Measurements from ENCODE around the gene EWSR1. TPM values are rescaled to one million over a fixed set of nuclear protein-coding genes. Genes with fewer than 3 reads are reported as not detected.

Gene EWSR1
- total and polyA plus RNA-seq, 2 experiments from 2014 or later, result 391 to 427 TPM

DNA sequence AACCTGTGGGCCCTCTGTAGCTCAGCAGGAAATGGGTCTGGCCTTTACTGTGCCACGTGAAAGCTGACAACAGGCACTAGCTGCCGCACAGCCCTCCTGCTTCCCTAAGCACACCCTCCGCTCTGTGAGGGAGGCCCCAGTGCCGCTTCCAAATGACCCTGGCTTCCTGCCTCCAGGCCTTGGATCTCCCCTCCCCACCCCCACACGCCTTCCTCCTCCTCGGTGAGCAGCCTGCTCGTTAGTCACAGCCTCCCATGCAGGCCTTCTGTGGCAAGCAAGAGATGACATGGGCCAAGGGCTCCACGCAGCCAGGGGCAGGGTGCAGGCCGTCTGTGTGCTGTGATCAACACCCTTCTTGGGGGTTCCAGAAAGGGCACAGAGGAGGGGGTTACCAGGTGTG lies 62.7 kb downstream of the EWSR1 start (continued):
- TF ChIP-seq, protein P1, sequence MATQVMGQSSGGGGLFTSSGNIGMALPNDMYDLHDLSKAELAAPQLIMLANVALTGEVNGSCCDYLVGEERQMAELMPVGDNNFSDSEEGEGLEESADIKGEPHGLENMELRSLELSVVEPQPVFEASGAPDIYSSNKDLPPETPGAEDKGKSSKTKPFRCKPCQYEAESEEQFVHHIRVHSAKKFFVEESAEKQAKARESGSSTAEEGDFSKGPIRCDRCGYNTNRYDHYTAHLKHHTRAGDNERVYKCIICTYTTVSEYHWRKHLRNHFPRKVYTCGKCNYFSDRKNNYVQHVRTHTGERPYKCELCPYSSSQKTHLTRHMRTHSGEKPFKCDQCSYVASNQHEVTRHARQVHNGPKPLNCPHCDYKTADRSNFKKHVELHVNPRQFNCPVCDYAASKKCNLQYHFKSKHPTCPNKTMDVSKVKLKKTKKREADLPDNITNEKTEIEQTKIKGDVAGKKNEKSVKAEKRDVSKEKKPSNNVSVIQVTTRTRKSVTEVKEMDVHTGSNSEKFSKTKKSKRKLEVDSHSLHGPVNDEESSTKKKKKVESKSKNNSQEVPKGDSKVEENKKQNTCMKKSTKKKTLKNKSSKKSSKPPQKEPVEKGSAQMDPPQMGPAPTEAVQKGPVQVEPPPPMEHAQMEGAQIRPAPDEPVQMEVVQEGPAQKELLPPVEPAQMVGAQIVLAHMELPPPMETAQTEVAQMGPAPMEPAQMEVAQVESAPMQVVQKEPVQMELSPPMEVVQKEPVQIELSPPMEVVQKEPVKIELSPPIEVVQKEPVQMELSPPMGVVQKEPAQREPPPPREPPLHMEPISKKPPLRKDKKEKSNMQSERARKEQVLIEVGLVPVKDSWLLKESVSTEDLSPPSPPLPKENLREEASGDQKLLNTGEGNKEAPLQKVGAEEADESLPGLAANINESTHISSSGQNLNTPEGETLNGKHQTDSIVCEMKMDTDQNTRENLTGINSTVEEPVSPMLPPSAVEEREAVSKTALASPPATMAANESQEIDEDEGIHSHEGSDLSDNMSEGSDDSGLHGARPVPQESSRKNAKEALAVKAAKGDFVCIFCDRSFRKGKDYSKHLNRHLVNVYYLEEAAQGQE (IDR thresholded peaks at IDR 0.05; ENCODE audit: unreplicated experiment), result no peak
- TF ChIP-seq STAT1 (IDR thresholded peaks at IDR 0.05; ENCODE audit: unreplicated experiment) (no peak), CREB1 (CRISPR knock-in tag; IDR thresholded peaks at IDR 0.05; ENCODE audit: low read depth) (no peak), JUNB (IDR thresholded peaks at IDR 0.05; ENCODE audit: unreplicated experiment) (no peak), ZNF114 (CRISPR knock-in tag; IDR thresholded peaks at IDR 0.05) (no peak), EZH2phosphoT487 (IDR thresholded peaks at IDR 0.05; ENCODE audit: unreplicated experiment) (no peak), POLR2AphosphoS5 (IDR thresholded peaks at IDR 0.05; ENCODE audit: low read depth) (no peak), EZH2 (IDR thresholded peaks at IDR 0.05; ENCODE audit: low read depth, unreplicated experiment) (no peak), NANOG (IDR thresholded peaks at IDR 0.05; ENCODE audit: borderline replicate concordance) (no peak)
- TF ChIP-seq, protein P2, sequence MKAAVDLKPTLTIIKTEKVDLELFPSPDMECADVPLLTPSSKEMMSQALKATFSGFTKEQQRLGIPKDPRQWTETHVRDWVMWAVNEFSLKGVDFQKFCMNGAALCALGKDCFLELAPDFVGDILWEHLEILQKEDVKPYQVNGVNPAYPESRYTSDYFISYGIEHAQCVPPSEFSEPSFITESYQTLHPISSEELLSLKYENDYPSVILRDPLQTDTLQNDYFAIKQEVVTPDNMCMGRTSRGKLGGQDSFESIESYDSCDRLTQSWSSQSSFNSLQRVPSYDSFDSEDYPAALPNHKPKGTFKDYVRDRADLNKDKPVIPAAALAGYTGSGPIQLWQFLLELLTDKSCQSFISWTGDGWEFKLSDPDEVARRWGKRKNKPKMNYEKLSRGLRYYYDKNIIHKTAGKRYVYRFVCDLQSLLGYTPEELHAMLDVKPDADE (IDR thresholded peaks at IDR 0.05), result no peak
- TF ChIP-seq, protein P3, sequence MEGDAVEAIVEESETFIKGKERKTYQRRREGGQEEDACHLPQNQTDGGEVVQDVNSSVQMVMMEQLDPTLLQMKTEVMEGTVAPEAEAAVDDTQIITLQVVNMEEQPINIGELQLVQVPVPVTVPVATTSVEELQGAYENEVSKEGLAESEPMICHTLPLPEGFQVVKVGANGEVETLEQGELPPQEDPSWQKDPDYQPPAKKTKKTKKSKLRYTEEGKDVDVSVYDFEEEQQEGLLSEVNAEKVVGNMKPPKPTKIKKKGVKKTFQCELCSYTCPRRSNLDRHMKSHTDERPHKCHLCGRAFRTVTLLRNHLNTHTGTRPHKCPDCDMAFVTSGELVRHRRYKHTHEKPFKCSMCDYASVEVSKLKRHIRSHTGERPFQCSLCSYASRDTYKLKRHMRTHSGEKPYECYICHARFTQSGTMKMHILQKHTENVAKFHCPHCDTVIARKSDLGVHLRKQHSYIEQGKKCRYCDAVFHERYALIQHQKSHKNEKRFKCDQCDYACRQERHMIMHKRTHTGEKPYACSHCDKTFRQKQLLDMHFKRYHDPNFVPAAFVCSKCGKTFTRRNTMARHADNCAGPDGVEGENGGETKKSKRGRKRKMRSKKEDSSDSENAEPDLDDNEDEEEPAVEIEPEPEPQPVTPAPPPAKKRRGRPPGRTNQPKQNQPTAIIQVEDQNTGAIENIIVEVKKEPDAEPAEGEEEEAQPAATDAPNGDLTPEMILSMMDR (conservative IDR thresholded peaks at IDR 0.05; ENCODE audit: low read depth in 2 of 2), result no peak

DNA sequence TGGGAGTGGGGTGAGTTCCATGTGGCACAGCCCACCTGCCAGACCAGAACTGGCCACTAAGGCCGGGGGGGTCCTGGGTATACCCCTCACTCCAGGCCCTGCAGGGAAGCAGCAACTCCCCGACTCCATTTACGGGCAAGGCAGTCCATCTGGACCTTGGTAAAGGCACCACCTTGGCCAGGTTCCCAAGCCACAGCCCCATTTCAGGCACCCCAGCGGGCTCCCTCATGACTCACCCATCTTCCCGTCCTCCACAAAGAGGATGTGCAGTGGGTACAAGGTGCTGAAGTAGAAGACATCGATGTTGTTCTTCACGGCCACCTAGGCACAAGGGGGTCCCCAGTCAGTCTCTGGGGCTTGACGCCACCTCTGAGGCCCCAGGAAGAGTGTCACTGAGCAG lies 63.1 kb downstream of the EWSR1 start:
- Mint-ChIP-seq H3K27ac (no peak overlapping the region), H3K4me3 (no peak overlapping the region), H3K4me1 (peaks cover 6% of the 10 kb centered on the region; the same call in 1 of the 3 replicates), H3K27me3 (ENCODE audit: insufficient read depth, low read depth, poor library complexity) (peaks cover 8% of the 10 kb centered on the region), H3K36me3 (ENCODE audit: low read depth) (peaks cover 12% of the 10 kb centered on the region), H3K9me3 (no peaks in the 10 kb centered on the region)
- H3K27ac ChIP-seq (ENCODE audit: low read depth), result no peak overlapping the region
- DNase-seq (ENCODE audit: low spot score) (no peak), ATAC-seq (no peak)
- H3K4me3 ChIP-seq, result no peak overlapping the region
- H3K4me2 ChIP-seq, result no peak overlapping the region
- H3F3A ChIP-seq (replicated peaks; ENCODE audit: low read depth), result no peaks in the 10 kb centered on the region
- H3K27me3 ChIP-seq (ENCODE audit: insufficient read depth), result no peaks in the 10 kb centered on the region
- H3K4me1 ChIP-seq (ENCODE audit: insufficient read depth), result no peaks in the 10 kb centered on the region
- H3K9me2 ChIP-seq (ENCODE audit: insufficient read depth), result no peaks in the 10 kb centered on the region
- H3K79me2 ChIP-seq (replicated peaks; ENCODE audit: insufficient read depth), result no peaks in the 10 kb centered on the region
- no peak overlapping the region for H2AFZ ChIP-seq
- H3K36me3 ChIP-seq (ENCODE audit: insufficient read depth), result no peaks in the 10 kb centered on the region
- no peaks in the 10 kb centered on the region for H4K20me1 ChIP-seq (replicated peaks; ENCODE audit: insufficient read depth)
- TF ChIP-seq JUNB (IDR thresholded peaks at IDR 0.05; ENCODE audit: unreplicated experiment) (no peak), CREB1 (CRISPR knock-in tag; IDR thresholded peaks at IDR 0.05; ENCODE audit: low read depth) (no peak), ZNF331 (CRISPR knock-in tag; IDR thresholded peaks at IDR 0.05; ENCODE audit: low read depth) (no peak), ZNF114 (CRISPR knock-in tag; IDR thresholded peaks at IDR 0.05) (no peak), STAT1 (IDR thresholded peaks at IDR 0.05; ENCODE audit: unreplicated experiment) (no peak)
- TF ChIP-seq, protein P3 (conservative IDR thresholded peaks at IDR 0.05; ENCODE audit: low read depth in 2 of 2), result no peak
- TF ChIP-seq, protein P1 (IDR thresholded peaks at IDR 0.05; ENCODE audit: unreplicated experiment), result no peak

Data from GM23338 (cell line).